NB4 (cell line): Measurements from ENCODE around the gene CALML5.
"Not testable (repeated sequence)": the region's sequence is repeated elsewhere in the genome, so short reads cannot be mapped to it uniquely, and the experiment has no call there.

Source experiments
- DNase-seq: peaks from one replicate; pipeline ENCODE4 v3.0.0; 2010; ENCODE audit warnings: low read depth
- H3K4me3 ChIP-seq: one replicate; pipeline ENCODE4 v1.5.1; 2011; ENCODE audit warnings: mild to moderate bottlenecking, low read depth, low read length, moderate library complexity
- MAX ChIP-seq: IDR thresholded peaks from 2 replicates; pipeline ENCODE4 v1.6.1; 2011; ENCODE audit warnings: low read depth, low read length
- MYC ChIP-seq: IDR thresholded peaks from 2 replicates; pipeline ENCODE4 v1.6.1; 2011; ENCODE audit warnings: low read depth, low read length
- POLR2A ChIP-seq: IDR thresholded peaks from 2 replicates; pipeline ENCODE4 v1.6.1; 2011; ENCODE audit warnings: mild to moderate bottlenecking; ENCODE audit not compliant: insufficient read length; ENCODE audit errors: extremely low read depth
- TF ChIP-seq, protein P1 (sequence below): IDR thresholded peaks from one replicate; pipeline ENCODE4 v1.5.1; 2012; ENCODE audit warnings: low read depth, low read length

Gene CALML5

GRCh38 chr10:5479481-5480161, 19.7 kb downstream of the CALML5 start:
- H3K4me3 ChIP-seq: no peak overlapping the region
- no peak for TF ChIP-seq POLR2A
- TF ChIP-seq MYC: no peak
- TF ChIP-seq, protein P1, sequence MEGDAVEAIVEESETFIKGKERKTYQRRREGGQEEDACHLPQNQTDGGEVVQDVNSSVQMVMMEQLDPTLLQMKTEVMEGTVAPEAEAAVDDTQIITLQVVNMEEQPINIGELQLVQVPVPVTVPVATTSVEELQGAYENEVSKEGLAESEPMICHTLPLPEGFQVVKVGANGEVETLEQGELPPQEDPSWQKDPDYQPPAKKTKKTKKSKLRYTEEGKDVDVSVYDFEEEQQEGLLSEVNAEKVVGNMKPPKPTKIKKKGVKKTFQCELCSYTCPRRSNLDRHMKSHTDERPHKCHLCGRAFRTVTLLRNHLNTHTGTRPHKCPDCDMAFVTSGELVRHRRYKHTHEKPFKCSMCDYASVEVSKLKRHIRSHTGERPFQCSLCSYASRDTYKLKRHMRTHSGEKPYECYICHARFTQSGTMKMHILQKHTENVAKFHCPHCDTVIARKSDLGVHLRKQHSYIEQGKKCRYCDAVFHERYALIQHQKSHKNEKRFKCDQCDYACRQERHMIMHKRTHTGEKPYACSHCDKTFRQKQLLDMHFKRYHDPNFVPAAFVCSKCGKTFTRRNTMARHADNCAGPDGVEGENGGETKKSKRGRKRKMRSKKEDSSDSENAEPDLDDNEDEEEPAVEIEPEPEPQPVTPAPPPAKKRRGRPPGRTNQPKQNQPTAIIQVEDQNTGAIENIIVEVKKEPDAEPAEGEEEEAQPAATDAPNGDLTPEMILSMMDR: no peak
- no peak for TF ChIP-seq MAX
- DNase-seq: no peak

DNA sequence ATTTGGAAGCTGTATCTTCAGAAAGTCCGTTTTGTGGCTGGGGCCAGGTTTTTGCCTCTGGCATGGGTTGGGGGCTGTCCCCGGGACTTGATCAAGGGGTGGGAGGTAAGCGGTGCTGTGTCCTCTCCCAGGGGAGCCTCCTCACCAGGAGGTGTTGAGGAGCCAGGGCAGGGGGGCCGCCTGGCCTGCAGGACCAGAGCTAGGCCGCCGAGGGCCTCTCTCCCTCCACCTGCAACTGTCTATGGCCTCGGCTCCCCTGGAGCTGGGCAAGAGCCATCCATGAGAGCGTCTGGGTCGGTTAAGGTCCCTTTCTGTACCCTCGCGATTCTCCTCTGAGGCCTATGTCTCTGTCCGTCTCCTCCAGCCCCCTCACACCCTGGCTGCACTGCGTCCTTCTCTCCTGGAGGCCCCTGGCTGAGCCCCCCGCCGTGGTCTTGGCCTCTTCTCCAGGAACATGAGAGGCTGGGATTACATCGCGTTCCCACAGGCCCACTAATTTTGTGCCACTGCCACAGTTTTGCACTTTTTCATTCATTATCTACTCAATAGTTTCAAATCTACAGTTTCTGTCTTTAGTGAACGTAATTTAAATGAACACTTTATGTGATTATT, 20.6 kb downstream of the CALML5 start:
- no peak for TF ChIP-seq MAX
- no peak for TF ChIP-seq MYC
- TF ChIP-seq POLR2A: no peak
- TF ChIP-seq, protein P1: no peak
- H3K4me3 ChIP-seq: no peak overlapping the region
- DNase-seq: no peak

- TF ChIP-seq, protein P1: no peak
- TF ChIP-seq MYC: no peak
- TF ChIP-seq POLR2A: no peak
- TF ChIP-seq MAX: no peak
- no peak overlapping the region for H3K4me3 ChIP-seq
Observed at GRCh38 chr10:5477948-5478693, 21.2 kb downstream of the CALML5 start.

GRCh38 chr10:5476918-5477525, 22.3 kb downstream of the CALML5 start:
- no peak for DNase-seq
- TF ChIP-seq POLR2A (no peak), MYC (no peak), MAX (no peak)
- TF ChIP-seq, protein P1: no peak
- no peak overlapping the region for H3K4me3 ChIP-seq

More at GRCh38 chr10:5477948-5478693, 21.2 kb downstream of the CALML5 start:
- DNase-seq: no peak

GRCh38 chr10:5475974-5476807, 23.2 kb downstream of the CALML5 start:
- not testable (repeated sequence) for DNase-seq, H3K4me3 ChIP-seq

- H3K4me3 ChIP-seq, DNase-seq: not testable (repeated sequence)
Observed at GRCh38 chr10:5475088-5475487, 24.3 kb downstream of the CALML5 start.

DNA sequence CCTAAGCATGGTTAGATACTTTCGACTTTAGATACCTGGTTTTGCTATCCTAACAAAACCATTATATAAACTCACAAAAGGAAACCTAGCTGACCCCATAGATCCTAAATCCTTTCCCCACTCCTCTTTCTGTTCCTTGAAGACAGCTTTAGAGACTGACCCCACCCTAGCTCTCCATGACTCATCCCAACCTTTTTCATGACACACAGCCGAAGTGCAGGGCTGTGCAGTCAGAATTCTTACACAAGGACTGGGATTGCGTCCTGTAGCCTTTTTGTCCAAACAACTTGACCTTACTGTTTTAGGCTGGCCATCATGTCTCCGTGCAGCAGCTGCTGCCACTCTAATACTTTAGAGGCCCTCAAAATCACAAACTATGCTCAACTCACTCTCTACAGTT, 24.7 kb downstream of the CALML5 start:
- H3K4me3 ChIP-seq: not testable (repeated sequence)

More for the DNA sequence above, 24.7 kb downstream of the CALML5 start:
- not testable (repeated sequence) for DNase-seq
